Hepatic stellate cell (primary cell): Measurements from ENCODE around the gene OR2S2.
"Not testable (repeated sequence)": the region's sequence is repeated elsewhere in the genome, so short reads cannot be mapped to it uniquely, and the experiment has no call there.

Experiments used
- DNase-seq: peaks from one replicate; pipeline ENCODE4 v3.0.0; 2011; ENCODE audit warnings: low spot score

The OR2S2 gene, protein sequence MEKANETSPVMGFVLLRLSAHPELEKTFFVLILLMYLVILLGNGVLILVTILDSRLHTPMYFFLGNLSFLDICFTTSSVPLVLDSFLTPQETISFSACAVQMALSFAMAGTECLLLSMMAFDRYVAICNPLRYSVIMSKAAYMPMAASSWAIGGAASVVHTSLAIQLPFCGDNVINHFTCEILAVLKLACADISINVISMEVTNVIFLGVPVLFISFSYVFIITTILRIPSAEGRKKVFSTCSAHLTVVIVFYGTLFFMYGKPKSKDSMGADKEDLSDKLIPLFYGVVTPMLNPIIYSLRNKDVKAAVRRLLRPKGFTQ

DNA sequence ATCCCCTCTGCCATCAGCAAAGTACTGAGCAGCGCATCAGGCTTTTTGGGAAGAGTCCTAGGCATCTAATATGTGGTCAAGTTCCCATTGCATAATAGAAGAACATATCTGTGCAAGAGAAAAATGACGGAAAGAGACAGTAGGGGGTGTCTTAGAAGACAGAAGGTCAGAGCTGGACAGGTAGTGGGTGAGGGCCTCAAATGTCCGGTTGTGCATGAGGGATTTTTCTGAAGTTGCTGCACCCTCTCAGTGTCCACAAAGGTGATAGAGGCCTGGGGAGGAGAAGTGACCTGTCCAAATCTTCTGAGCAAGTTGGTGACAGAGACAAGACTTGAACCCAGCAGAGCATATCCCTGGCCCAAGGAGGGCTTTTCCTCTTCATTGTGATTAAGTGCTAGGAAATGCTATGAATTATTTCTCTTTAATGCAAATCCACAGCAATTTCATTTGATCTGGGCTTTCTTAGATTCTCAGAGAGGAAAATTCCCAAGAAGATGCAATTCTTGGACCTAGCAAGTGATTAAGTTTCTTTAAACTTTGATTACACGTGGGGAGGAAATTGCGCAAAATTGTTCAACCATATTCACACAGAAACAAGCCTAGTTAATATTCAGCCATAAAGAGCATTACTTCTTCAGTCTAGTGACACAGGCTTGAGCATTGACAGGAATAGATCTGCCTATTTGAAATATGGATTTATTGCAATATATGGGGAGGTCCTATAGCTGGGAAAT, at the start of gene OR2S2:
TSS of gene OR2S2 (minus strand) at position 51 of the 734 bp plus-strand sequence. CDS start 56 bp downstream, outside the sequence.
- no peak for DNase-seq

DNA sequence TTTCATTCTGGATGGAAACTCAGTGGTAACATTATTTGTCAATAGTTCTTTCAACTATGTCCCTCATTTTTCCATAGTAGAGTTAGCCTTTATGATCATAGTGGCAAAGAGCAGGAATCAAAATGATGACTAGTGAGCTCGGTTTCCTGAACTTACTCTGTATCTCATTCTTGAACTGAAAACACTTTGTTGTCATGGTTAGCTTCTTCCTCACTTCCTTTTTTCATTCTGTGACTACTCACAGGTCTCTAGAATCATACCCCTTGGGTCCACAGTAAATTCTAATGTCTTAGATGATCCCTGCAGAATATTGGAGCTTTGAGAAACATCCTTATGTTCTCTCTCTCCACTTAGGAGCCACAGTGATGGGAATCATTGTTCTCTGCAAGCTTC, 49.4 kb upstream of the OR2S2 start:
- DNase-seq: no peak

DNA sequence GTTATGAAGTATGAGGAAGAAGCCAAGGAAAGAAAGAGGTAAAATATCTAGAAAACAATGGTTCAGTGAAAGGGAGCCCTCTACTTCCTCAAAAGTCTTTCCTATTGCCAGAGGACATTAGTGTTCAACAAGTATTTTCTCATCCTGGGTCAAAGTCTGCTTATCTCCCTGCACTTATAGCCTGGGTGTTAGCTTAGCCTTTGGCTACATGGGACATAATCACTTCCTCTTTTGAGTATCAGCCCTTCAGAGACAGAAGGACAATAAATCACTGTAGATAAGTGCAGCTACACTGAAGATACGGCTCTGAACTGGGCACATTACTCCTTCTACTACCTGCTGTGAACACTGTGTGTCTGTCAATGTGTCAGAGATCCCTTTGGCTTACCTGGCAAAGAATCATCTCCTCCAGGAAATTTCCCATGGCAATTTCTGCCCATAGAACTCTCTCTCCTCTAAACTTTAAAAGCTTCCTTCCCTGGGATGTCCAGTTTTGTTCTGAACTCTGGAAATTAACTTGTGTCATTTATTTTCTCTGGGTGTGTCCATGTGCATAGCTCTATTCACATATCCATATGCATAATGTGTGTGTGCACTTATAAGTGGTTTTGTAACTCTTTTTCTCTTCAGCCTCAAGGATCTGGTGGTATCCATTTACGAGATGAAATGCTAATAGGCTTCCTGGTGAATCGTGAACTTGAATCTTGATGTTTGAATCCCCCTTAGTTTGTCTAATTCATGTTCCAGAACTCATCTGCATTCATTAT, 48.8 kb upstream of the OR2S2 start:
- no peak for DNase-seq

DNA sequence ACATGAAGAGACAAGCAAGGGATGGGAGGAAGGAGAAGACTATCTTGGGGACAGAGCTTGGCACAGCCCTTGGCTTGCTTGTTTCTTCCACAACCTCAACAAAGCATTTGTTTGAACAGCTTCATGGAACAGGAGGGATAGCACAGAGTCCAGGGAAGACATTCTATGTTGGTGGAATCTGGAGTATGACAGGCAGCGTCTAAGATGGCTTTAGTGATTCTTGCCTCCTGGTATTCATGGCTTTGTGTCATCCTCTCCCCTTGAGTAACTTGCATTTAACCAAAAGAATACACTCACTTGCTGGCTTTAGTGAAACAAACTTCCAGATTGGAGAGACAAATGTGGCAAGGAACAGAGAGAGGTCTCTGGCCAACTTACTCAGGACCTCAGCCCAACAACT, 47.9 kb upstream of the OR2S2 start:
- DNase-seq: no peak

DNA sequence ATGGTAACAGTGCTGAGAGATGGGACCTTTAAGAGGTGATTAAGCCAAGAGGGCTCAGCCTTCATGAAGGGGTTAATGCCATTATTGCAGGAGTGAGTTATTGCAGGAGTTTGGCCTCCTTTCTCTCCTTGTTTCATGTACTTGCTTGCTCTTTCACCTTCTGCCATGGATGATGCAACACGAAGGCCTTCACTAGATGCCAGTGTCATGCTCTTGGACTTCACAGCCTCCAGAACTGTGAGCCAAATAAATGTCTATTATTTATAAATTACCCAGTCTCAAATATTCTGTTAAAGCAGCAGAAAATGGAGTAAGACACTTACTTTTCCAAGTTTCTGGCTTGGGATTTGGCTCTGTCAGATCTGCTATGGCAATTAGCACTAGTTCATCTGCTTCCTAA, 40.4 kb upstream of the OR2S2 start:
- DNase-seq: no peak

DNA sequence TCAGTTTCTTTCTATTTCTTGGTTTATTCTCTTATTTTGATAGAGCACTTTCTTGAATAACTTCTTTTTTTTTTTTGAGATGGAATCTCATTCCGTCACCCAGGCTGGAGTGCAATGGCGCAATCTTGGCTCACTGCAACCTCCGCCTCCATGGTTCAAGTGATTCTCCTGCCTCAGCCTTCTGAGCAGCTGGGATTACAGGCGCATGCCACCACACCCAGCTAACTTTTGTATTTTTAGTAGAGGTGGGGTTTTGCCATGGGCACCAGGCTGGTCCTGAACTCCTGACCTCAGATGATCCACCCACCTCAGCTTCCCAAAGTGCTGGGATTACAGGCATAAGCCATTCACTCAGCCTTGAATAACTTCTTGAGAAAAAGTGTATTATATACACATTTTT, 39.1 kb upstream of the OR2S2 start:
- not testable (repeated sequence) for DNase-seq

DNA sequence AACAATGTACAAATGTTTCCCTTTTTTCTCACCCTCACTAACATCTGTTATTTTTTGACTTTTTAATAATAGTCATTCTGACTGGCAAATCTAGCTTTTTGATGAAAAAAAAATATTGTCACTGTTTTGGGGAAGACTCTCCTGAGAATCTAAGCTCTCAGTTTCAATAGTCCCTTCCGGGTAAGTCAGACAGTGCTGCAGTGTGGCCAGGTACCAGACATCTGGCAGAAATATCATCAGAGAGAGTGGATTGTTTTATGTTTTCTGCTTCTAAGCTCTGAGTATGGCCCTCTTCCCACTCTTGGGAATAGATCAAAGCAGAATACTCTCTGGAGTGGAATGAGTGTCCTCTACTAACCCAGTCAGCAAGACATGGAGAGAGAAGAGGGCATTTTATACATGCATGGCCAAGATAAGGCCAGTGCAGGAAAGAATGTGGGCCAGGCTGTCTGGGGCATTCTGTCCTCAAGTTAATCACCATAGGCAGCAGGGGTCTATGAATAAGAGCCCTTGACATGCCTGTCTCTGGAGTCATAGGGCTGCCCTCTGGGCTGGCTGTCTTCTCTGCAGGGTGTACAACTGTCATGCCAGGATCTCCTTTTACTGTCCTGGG, 38.5 kb upstream of the OR2S2 start:
- DNase-seq: no peak

DNA sequence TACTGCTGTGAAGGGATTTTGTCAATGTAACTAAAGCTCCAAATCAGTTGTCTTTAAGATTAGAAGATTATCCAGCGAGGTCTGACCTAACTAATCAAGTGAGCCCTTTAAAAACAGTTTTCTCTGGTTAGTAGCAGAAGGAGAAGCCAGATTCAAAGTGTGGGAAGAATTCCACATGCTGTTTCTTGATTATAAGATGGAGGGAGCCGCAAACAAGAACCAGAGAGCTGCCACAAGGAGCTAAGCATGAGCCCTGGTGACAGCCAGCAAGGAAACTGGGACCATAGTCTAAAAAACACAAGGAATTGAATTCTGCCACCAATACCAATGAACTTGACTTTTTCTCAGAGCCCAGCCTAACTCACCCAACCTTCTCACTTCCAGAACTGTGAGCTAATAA, 37.0 kb upstream of the OR2S2 start:
- DNase-seq: no peak

DNA sequence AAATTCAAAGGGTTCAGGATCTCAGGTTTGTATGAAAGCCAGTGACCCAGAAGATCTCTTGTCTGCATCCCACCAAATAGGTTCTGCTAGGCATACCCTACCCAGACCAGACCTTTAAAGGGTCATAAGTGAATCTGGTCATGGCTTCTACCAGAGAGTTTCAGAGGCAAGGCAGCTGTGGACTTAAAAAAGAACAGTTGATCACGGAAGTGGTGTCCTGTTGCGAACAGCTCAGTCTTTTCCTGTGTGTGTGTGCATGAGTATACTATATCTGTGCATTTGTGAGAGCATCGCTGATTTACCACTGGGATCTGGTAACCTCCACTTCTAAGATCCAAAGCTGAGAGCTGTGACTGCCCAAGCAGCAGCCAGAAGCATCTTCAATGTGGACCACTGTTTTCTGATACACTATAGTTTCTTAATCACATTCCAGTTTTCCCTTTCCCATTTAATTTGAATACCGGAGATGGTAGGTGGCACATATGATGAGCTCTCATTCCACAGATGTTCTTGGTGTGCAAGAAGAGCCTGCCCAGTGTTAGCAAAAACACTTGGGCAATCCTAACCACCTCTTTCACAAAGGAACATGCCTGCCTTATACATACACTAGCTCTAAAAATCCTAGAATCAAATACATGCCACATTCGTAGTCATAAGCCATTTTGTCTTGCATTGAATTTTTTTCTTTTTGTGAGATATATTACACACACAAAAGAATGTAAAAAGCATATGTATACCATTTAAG, 36.2 kb upstream of the OR2S2 start:
- DNase-seq: no peak

DNA sequence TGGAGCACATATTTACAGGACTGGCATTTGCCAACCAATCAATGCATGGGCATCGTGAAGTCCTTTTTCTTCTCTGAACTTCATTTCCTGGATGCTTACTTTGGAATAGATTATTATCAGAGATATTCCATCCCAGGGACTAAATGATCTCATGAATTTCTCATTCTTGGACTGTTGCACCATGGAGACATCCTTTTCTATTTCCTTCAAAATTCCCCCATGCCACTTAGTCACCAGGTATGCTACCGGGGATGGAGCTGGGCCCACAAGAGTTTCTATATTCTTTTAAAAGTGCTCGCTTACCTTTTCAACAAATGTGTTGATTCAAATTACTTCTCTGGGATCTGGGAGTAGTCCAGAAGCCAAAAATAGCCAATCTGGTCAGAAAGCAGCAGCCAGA, 35.2 kb upstream of the OR2S2 start:
- DNase-seq: not testable (repeated sequence)

DNA sequence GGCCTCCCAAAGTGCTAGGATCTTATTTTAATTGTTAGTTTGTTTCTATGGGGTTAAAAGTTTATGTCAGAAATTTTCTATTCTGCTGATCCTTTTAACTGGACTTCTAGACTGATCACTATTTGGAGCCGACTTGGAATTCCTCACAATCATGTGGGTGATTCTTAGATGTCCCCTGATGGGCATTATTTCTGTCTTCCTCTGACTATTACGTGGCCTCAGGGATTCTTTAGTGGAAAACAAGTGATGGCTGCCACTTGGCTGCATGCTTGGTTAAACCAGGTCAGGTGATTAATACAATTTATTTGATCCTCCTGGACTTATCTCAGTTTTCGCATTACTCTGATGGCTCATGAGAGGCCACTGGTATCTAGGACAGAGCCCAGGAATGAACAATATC, 32.2 kb upstream of the OR2S2 start:
- DNase-seq: no peak

DNA sequence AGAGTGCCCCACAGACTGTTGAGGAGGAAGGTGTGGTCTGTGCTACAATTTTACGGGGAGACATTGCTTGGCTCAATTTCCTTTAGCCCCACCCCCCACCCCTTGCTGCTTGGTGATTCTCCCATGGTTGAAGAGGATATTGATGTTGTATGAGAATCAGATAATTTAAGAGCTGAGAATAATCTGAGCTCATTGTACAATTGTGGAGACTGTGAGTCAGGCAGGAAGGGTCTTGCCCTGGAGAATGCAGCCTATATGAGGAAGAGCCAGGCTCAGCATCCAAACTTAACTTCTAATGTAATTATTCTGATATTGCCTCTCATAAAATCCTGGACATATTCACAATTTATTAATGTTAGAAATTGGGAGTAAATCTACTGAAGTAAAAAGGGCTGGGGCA, 26.1 kb upstream of the OR2S2 start:
- DNase-seq: no peak

DNA sequence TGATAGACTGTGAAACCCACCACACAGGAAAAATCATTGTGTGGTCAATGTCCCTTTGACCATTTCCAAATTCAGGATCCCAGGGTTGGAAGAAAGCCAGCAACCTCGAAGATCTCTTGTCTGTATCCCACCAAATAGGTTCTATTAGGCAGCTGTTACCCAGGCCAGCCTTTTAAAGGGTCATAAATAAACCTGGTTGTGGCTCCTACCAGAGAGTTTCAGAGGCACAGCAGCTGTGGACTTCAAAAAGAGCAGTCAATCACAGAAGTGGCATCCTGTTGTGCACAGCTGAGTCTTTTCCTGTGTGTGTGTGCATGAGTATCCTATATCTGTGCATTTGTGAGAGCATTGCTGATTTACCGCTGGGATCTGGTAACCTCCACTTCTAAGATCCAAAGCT, 23.7 kb upstream of the OR2S2 start:
- no peak for DNase-seq

DNA sequence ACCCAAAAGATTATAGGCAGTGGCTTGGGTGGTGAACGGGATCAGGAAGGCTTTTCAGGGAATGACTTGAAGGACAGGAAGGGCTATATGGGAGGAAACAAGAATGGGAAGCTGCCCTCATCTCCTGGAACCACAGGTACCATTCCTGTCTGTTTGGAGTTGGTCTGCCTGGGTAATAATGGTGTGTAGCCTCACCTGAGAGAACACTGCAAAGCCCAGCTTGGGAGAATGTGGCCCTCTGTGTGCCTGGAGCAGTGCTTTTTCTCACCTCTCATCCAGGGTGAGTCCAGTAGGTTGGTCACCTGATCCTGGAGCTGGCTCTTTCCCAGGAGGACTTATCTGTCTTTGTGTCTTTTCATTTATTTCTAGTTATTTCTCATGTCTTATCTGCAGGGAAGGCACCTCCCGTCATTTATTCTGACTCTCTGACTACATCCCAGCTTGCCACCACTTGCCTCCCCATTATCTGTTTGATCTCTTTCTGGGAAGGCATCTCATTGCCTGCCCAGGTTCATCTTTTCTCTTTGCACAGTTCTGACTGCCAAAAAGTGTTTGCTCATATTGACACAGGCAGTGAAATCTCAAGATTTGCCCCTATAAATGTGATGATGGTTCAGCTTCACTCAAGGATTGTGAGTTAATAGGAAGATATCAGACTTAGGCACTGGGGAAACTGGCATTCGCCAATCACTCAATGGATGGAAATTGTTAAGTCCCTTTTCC, 22.5 kb upstream of the OR2S2 start:
- no peak for DNase-seq

DNA sequence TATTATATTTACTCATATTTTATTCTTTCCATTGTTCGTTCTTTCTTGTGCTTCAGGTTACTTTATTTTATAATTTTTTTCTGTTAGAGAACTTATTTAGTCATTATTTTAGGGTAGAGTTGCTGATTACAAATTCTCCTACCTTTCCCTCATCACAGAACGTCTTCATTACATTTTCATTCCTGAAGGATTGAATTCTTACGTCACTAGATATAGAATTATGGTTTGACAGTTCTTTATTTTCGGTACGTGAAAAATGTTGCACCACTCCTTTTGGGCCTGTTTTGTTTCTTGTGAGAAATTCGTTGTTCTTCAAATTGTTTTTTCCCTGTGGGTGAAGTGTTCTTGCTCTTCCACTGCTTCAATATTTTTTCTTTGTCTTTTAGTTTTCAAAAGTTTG, 20.8 kb upstream of the OR2S2 start:
- no peak for DNase-seq

DNA sequence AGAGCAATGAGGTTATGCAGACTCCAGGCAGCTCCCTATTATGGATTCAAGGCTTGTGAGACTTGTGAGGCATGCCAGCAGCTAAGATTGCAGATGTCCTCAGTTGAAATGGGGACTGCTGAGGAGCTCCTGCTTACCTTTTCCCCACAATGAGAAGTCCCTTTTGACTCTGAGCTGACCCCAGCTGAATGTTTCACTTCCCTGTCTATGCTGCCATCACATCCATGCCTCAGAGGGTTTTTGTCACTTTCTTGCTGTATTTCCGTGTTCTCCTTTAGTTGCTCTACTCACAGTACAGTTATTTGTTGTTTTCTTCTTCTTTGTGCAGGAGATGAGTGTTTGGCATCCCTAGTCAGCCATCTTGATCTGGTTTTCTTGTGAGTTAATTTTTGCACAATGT, 18.8 kb upstream of the OR2S2 start:
- DNase-seq: no peak

DNA sequence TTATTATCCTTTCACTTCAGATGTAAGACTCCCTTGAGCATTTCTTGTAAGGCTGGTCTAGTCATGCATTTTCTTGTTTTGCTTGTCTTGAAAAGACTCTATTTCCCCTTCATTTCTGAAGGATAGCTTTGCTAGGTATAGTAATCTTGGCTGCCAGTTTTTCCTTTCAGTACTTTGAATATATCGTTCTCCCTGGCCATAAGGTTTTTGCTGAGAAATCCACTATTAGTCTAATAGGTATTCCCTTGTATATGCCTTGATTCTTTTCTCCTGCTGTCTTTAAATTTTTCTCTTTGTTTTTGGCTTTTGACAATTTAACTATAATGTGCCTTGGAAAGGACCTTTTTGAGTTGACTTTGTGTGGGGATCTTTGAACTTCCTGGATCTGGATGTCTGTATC, 16.8 kb upstream of the OR2S2 start:
- no peak for DNase-seq

DNA sequence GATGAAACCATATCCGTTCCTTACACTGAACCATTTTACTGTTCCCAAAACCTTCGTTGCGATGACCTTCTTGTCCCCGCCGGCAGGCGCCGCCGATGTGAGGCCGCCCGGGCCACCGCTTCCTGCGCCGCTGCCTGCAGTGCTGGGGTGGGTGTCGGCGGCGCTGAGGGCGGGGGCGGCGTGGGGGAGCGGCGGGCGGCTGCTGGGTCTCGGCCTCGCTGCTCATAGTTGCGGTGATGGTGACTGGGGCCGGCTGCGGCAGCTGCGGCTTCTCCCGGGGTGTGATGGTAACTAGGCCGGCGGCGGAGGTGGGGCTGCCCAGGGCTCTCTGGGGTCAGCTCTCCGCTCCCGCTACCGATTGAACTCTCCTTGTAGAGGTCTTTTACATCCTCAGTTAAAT, 14.1 kb upstream of the OR2S2 start:
- no peak for DNase-seq

DNA sequence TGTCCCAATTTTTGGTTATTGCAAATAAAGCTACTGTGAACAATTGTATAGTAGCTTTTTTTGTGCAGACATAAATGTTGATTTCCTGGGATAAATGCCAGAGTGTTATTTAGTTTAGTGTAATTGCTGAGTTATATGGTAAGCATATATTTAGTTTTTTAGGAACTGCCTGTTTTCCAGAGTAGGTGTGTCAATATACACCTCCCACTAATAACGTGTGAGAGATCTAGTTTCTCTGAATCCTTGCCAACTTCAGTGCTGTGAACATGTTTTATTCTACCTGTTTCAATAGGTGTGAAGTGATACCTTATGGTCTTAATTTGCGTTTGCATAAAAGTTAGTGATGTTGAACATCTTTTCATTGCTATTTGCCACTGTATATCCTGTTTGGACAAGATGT, 9.1 kb upstream of the OR2S2 start:
- DNase-seq: no peak

DNA sequence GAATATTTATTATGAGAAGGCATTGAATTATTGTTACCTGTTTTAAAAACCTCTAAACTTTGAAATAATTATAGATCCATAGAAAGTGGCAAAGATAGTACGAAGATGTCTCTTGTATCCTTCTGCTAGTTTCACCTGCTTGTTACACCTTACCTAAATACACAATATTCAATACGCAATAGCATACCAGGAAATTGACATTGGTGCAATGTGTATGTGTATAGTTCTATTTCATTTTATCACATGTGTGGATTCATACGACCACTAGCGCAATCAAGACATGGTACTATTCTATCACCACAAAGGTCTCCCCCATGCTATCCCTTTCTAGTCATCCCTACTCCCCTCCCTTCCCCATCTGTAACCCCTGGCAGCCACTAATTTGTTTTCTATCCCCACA, 8.5 kb upstream of the OR2S2 start:
- no peak for DNase-seq

DNA sequence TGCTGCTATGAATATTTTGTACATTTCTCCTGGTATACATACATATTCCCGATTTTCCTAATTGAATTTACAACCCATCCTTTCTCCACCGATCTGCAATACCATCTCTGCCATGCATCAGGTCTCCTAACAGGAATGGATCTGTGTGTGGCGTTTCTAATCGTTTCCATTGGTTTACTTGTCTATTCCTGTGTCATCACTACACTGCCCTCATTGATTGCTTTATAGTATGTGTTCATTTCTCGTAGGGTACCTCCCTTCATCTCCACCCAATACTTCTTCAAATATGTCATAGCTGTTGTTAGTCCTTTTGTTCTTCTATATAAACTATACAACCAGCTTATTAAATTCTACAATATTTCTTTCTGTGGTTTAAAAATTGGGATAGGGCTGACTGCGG, 7.1 kb upstream of the OR2S2 start:
- DNase-seq: no peak
